IMR-90 (cell line): ENCODE data around the gene GOSR1. TPM values are rescaled to one million over a fixed set of nuclear protein-coding genes. Genes with fewer than 3 reads are reported as not detected.
"Not testable (repeated sequence)": the region's sequence is repeated elsewhere in the genome, so short reads cannot be mapped to it uniquely, and the experiment has no call there.

ENCODE experiments used
- ATAC-seq: fragments of 200-7000 bp; cut with Tn5 transposase; 2 replicates; pipeline ENCODE4 v1.9.1; 2020; ENCODE audit warnings: low read depth, mild to moderate bottlenecking, moderate library complexity
- BruUV-seq: library from RNA; stranded (reverse); fragments of 400-500 nt; replicated peaks from 2 replicates; lab custom pipeline; 2021; lab: Mats Ljungman, UMichigan
- CTCF ChIA-PET: fragments of 300-600 bp; formaldehyde crosslinking; extraction: SDS; loops from one replicate; lab custom pipeline; 2021; ENCODE audit warnings: antibody characterized with exemption; lab: Yijun Ruan, JAX
- POLR2A ChIA-PET: fragments of 300-600 bp; sonication (Branson Sonifier 250); formaldehyde crosslinking; loops from one replicate; lab custom pipeline; 2022; ENCODE audit warnings: antibody characterized with exemption; ENCODE audit not compliant: unreplicated experiment; lab: Charles Lee
- DNase-seq: peaks from one replicate; pipeline ENCODE4 v3.0.0; 2013
- H2AFZ ChIP-seq: replicated peaks from 2 replicates; pipeline ENCODE3; 2013; ENCODE audit warnings: low read length, mild to moderate bottlenecking; ENCODE audit not compliant: poor library complexity
- H2AK5ac ChIP-seq: 2 replicates; pipeline ENCODE4 v1.6.1; 2013; ENCODE audit warnings: low read depth, low read length, inconsistent platforms
- H2AK9ac ChIP-seq: replicated peaks from 2 replicates; pipeline ENCODE3; 2013; ENCODE audit warnings: mild to moderate bottlenecking, low read depth, low read length, moderate library complexity; ENCODE audit not compliant: poor library complexity
- H2BK120ac ChIP-seq: 2 replicates; pipeline ENCODE4 v1.6.1; 2013; ENCODE audit warnings: low read depth, low read length, inconsistent platforms
- H2BK15ac ChIP-seq: 3 replicates; pipeline ENCODE4 v1.6.1; 2013; ENCODE audit warnings: low read depth, low read length, inconsistent platforms
- H2BK20ac ChIP-seq: 2 replicates; pipeline ENCODE4 v1.6.1; 2013; ENCODE audit warnings: low read depth, mild to moderate bottlenecking, inconsistent platforms, low read length, moderate library complexity
- H2BK5ac ChIP-seq: 2 replicates; pipeline ENCODE4 v1.6.1; 2013; ENCODE audit warnings: mild to moderate bottlenecking, low read depth, low read length, inconsistent platforms; ENCODE audit not compliant: poor library complexity, severe bottlenecking
- H3K14ac ChIP-seq: replicated peaks from 2 replicates; pipeline ENCODE4 v1.6.1; 2013; ENCODE audit warnings: low read depth, low read length, inconsistent platforms
- H3K18ac ChIP-seq: 2 replicates; pipeline ENCODE4 v1.6.1; 2013; ENCODE audit warnings: low read depth, low read length, control low read depth
- H3K23ac ChIP-seq: 2 replicates; pipeline ENCODE4 v1.6.1; 2013; ENCODE audit warnings: low read depth, low read length, inconsistent platforms
- H3K27ac ChIP-seq: 2 replicates; pipeline ENCODE4 v1.5.1; 2013; ENCODE audit warnings: mild to moderate bottlenecking, control low read depth, low read length; ENCODE audit not compliant: insufficient read depth
- H3K27me3 ChIP-seq: 2 replicates; pipeline ENCODE4 v1.6.1; 2013; ENCODE audit warnings: low read length; ENCODE audit not compliant: control insufficient read depth, insufficient read depth
- H3K36me3 ChIP-seq: 2 replicates; pipeline ENCODE4 v1.6.1; 2013; ENCODE audit warnings: low read length, mixed read lengths; ENCODE audit not compliant: control insufficient read depth, insufficient read depth
- H3K4ac ChIP-seq: 2 replicates; pipeline ENCODE4 v1.6.1; 2013; ENCODE audit warnings: low read depth, low read length, inconsistent platforms
- H3K4me1 ChIP-seq: 2 replicates; pipeline ENCODE4 v1.6.1; 2013; ENCODE audit warnings: low read length, mixed read lengths; ENCODE audit not compliant: control insufficient read depth, insufficient read depth
- H3K4me2 ChIP-seq: 2 replicates; pipeline ENCODE4 v1.6.1; 2013; ENCODE audit warnings: low read depth, mild to moderate bottlenecking, control low read depth, low read length, moderate library complexity
- H3K4me3 ChIP-seq: 2 replicates; pipeline ENCODE4 v1.5.1; 2013; ENCODE audit warnings: low read depth, mild to moderate bottlenecking, control low read depth, low read length, moderate library complexity; ENCODE audit not compliant: insufficient read depth
- H3K56ac ChIP-seq: 2 replicates; pipeline ENCODE4 v1.6.1; 2013; ENCODE audit warnings: low read length, inconsistent platforms; ENCODE audit not compliant: insufficient read depth; ENCODE audit errors: extremely low read depth
- H3K79me1 ChIP-seq, 2 experiments: 2 replicates each; pipeline ENCODE4 v1.6.1; 2013; ENCODE audit warnings: low read length in 2 of 2, inconsistent platforms in 1 of 2, low read depth in 1 of 2
- H3K9ac ChIP-seq: 2 replicates; pipeline ENCODE4 v1.6.1; 2013; ENCODE audit warnings: low read depth, low read length, control low read depth
- H3K9me1 ChIP-seq: 2 replicates; pipeline ENCODE4 v1.6.1; 2013; ENCODE audit warnings: low read length, inconsistent platforms; ENCODE audit not compliant: insufficient read depth
- H3K9me3 ChIP-seq: 2 replicates; pipeline ENCODE4 v1.6.1; 2013; ENCODE audit warnings: low read length; ENCODE audit not compliant: control insufficient read depth, insufficient read depth
- H4K20me1 ChIP-seq: 2 replicates; pipeline ENCODE4 v1.6.1; 2013; ENCODE audit warnings: low read length, inconsistent platforms; ENCODE audit not compliant: insufficient read depth
- H4K5ac ChIP-seq: 2 replicates; pipeline ENCODE4 v1.6.1; 2013; ENCODE audit warnings: mild to moderate bottlenecking, low read depth, low read length, control low read depth
- H4K8ac ChIP-seq, 2 experiments: 2 replicates each; pipeline ENCODE4 v1.6.1; 2013; ENCODE audit warnings: low read depth in 2 of 2, low read length in 2 of 2, control low read depth in 1 of 2, inconsistent platforms in 1 of 2
- H4K91ac ChIP-seq: 2 replicates; pipeline ENCODE4 v1.6.1; 2013; ENCODE audit warnings: low read depth, low read length, inconsistent platforms; ENCODE audit not compliant: insufficient read depth
- MAFK ChIP-seq: IDR thresholded peaks from 2 replicates; pipeline ENCODE4 v1.6.1; 2012; ENCODE audit warnings: low read depth, low read length, improper control_type of control experiment
- WGBS, 2 experiments: methylation state at CpG; one replicate each; pipeline versions ENCODE4 v1.1.5 to v1.1.7; 2013; ENCODE audit warnings: missing lambda C conversion rate in 2 of 2; ENCODE audit not compliant: insufficient read length in 1 of 2; ENCODE audit errors: extremely low coverage in 2 of 2; 5-methylcytosine and 5-hydroxymethylcytosine counted together
- dilution Hi-C: fragments of 300-500 bp; cut with HindIII; formaldehyde crosslinking; loops from one replicate; pipeline ENCODE4 v1.14.3; 2018; ENCODE audit warnings: low sequenced_read_pairs; ENCODE audit not compliant: unreplicated experiment
- in situ Hi-C: fragments of 300-500 bp; cut with MboI; formaldehyde crosslinking; loops from 3 replicates; pipeline ENCODE4 v1.14.3; 2019; ENCODE audit warnings: low sequenced_read_pairs, inconsistent platforms, mixed read lengths
- intact Hi-C: fragments of 100-400 bp; cut with micrococcal nuclease; formaldehyde crosslinking; loops from 2 replicates; pipeline ENCODE4 v1.10.0; 2022
- polyA plus RNA-seq, 3 experiments: library from polyadenylated mRNA; depleted of rRNA; stranded (reverse); fragments of >200 nt; gene quantifications; 2 replicates each; pipeline ENCODE4 v1.2.3, GENCODE V29; 2012; ENCODE audit warnings: low replicate concordance in 1 of 3
- total RNA-seq: library from RNA; depleted of rRNA; stranded (reverse); fragments of >200 nt; gene quantifications from 2 replicates; pipeline ENCODE4 v1.2.3, GENCODE V29; 2012

The GOSR1 gene
- total and polyA plus RNA-seq, 2 of the 4 experiments (the other 2 are of a cell fraction): 21.2 to 47.5 TPM

GRCh38 chr17:30458797-30459413, 18.3 kb upstream of the GOSR1 start:
- intact Hi-C loops, H4K91ac ChIP-seq, in situ Hi-C loops, H2BK15ac ChIP-seq, H2BK5ac ChIP-seq, H3K9ac ChIP-seq, H3K14ac ChIP-seq, H4K8ac ChIP-seq, H2AFZ ChIP-seq, H3K23ac ChIP-seq, ATAC-seq, H3K9me3 ChIP-seq, H3K56ac ChIP-seq, H3K4me1 ChIP-seq, H3K18ac ChIP-seq, H3K27ac ChIP-seq, POLR2A ChIA-PET, H3K4me3 ChIP-seq, H2AK5ac ChIP-seq, H3K79me1 ChIP-seq, BruUV-seq, DNase-seq, dilution Hi-C loops, H3K27me3 ChIP-seq, H2BK20ac ChIP-seq, H4K5ac ChIP-seq, H3K4me2 ChIP-seq, H2AK9ac ChIP-seq, H4K20me1 ChIP-seq, H3K4ac ChIP-seq, H3K9me1 ChIP-seq, H2BK120ac ChIP-seq: not testable (repeated sequence)
- 100% methylated on average over 2 of the region's 5 CpGs; no CpG with 5 or more reads in 1 of the 2 experiments for WGBS, 2 experiments
- TF ChIP-seq MAFK: peak; percentile 93
- H3K36me3 ChIP-seq: peaks cover 12% of the 10 kb centered on the region
- CTCF ChIA-PET: interaction anchor here (0.6 kb wide), 1 partner anchor 10 kb away, joined by 3 read pairs; no protein-coding TSS in a partner anchor
